ENCODE data around the gene TSPAN19. TPM values are rescaled to one million over a fixed set of nuclear protein-coding genes. Genes with fewer than 3 reads are reported as not detected.

The TSPAN19 gene
- total RNA-seq, 1 experiment from 2014 or later, result 0.32 TPM

- Histone ChIP-seq H3K27me3 (ENCODE audit: insufficient read depth, low read length) (no peaks in the 10 kb centered on the region), H3K4me3 (replicated peaks in 1 of 2; ENCODE audit: low read depth in 1 of 2, low read length in 2 of 2) (no peak overlapping the region), H3K36me3 (ENCODE audit: control insufficient read depth in 1 of 2, insufficient read depth in 2 of 2, low read length in 2 of 2) (no peaks in the 10 kb centered on the region), H3K4me1 (ENCODE audit: control insufficient read depth in 1 of 2, insufficient read depth in 2 of 2, low read length in 2 of 2) (no peaks in the 10 kb centered on the region), H3K27ac (ENCODE audit: low read depth, low read length) (no peak overlapping the region), H4K20me1 (ENCODE audit: insufficient read depth) (no peaks in the 10 kb centered on the region), H2AFZ (ENCODE audit: low read depth, low read length, poor library complexity, severe bottlenecking) (no peak overlapping the region), H3K79me2 (ENCODE audit: insufficient read depth, low read length) (no peaks in the 10 kb centered on the region), H3K9me2 (ENCODE audit: insufficient read depth) (no peaks in the 10 kb centered on the region), H3K9ac (ENCODE audit: low read length) (no peak overlapping the region), H3K9me3 (ENCODE audit: control insufficient read depth in 1 of 2, insufficient read depth in 1 of 2, low read depth in 1 of 2, low read length in 2 of 2) (no peaks in the 10 kb centered on the region), H3K4me2 (ENCODE audit: low read length) (no peak overlapping the region)
- TF ChIP-seq MAX (IDR thresholded peaks at IDR 0.05) (no peak), ZFX (IDR thresholded peaks at IDR 0.05) (no peak), POLR2AphosphoS5 (IDR thresholded peaks at IDR 0.05; ENCODE audit: low read depth, low read length) (no peak), SP1 (IDR thresholded peaks at IDR 0.05; ENCODE audit: low read depth) (no peak)
- RAD21 ChIA-PET (ENCODE audit: low non-redundant PET in 1 of 2, low total read pairs in 2 of 2, uncharacterized antibody in 2 of 2, unreplicated experiment in 2 of 2), result no interaction called here
- ATAC-seq, result no peak
- no peak for DNase-seq (ENCODE audit: low read depth, low spot score)
- CTCF ChIA-PET, result no interaction called here
- BruUV-seq (replicated peaks), result no TSS peak
- intact Hi-C loops (cut with micrococcal nuclease), result no loop called here
- POLR2A ChIA-PET, result interaction anchor here (1.3 kb wide), 1 partner anchor 11 kb away, joined by 3 read pairs; no protein-coding TSS in a partner anchor
These were observed 39.3 kb downstream of the TSPAN19 start for GRCh38 chr12:84996759-84997158.

GRCh38 chr12:84995641-84996040 lies 40.4 kb downstream of the TSPAN19 start:
- ChIA-PET RAD21 (ENCODE audit: low non-redundant PET in 1 of 2, low total read pairs in 2 of 2, uncharacterized antibody in 2 of 2, unreplicated experiment in 2 of 2) (no interaction called here), CTCF (no interaction called here), POLR2A (no interaction called here)
- H3K36me3 ChIP-seq (ENCODE audit: control insufficient read depth in 1 of 2, insufficient read depth in 2 of 2, low read length in 2 of 2), result no peaks in the 10 kb centered on the region
- no peaks in the 10 kb centered on the region for H3K27me3 ChIP-seq (ENCODE audit: insufficient read depth, low read length)
- no peaks in the 10 kb centered on the region for H3K79me2 ChIP-seq (ENCODE audit: insufficient read depth, low read length)
- no peak overlapping the region for H3K4me2 ChIP-seq (ENCODE audit: low read length)
- TF ChIP-seq SRF (IDR thresholded peaks at IDR 0.05; ENCODE audit: low read depth) (no peak), ZBTB33 (IDR thresholded peaks at IDR 0.05; ENCODE audit: extremely low read depth, insufficient replicate concordance, low read length) (no peak)
- no peak overlapping the region for H2AFZ ChIP-seq (ENCODE audit: low read depth, low read length, poor library complexity, severe bottlenecking)
- no TSS peak for BruUV-seq (replicated peaks)
- no peak overlapping the region for H3K27ac ChIP-seq (ENCODE audit: low read depth, low read length)
- H4K20me1 ChIP-seq (ENCODE audit: insufficient read depth), result no peaks in the 10 kb centered on the region
- ATAC-seq (no peak), DNase-seq (ENCODE audit: low read depth, low spot score) (no peak)
- no peaks in the 10 kb centered on the region for H3K4me1 ChIP-seq (ENCODE audit: control insufficient read depth in 1 of 2, insufficient read depth in 2 of 2, low read length in 2 of 2)
- H3K9ac ChIP-seq (ENCODE audit: low read length), result no peak overlapping the region
- no peaks in the 10 kb centered on the region for H3K9me3 ChIP-seq (ENCODE audit: control insufficient read depth in 1 of 2, insufficient read depth in 1 of 2, low read depth in 1 of 2, low read length in 2 of 2)
- intact Hi-C loops (cut with micrococcal nuclease), result no loop called here
- no peaks in the 10 kb centered on the region for H3K9me2 ChIP-seq (ENCODE audit: insufficient read depth)
- no peak overlapping the region for H3K4me3 ChIP-seq (replicated peaks in 1 of 2; ENCODE audit: low read depth in 1 of 2, low read length in 2 of 2)
